ENCODE data around the gene PRSS33. TPM values are rescaled to one million over a fixed set of nuclear protein-coding genes. Genes with fewer than 3 reads are reported as not detected.

PRSS33 gene
- total and polyA plus RNA-seq, 2 of the 8 experiments (the other 6 are each of a cell fraction or from before 2014, with no cell fraction given), result 0.09 TPM; not detected in 1

DNA sequence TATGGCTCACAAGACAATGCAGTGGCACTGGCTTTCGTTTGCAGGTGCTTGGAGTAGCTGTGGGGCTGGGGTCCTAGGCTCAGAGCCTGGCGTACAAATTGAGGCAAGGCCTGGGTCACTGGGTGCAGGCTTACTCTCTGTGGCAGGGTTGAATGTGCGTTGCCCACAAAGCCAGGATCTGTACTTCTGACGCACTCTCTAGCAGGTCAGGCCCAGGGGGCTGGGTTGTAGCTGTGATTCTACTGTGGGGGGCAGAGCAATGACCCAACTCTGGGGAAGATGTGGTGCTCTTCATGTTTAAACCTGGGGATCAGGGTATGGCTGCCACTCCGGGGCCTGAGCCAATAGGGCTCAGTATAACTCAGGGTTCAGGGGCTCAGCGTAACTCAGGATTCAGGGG is 23.3 kb upstream of the PRSS33 start:
- Histone ChIP-seq H3K36me3 (ENCODE audit: control insufficient read depth in 2 of 4, insufficient read depth in 4 of 4, low read length in 3 of 4) (no peaks in the 10 kb centered on the region), H3K4me3 (ENCODE audit: extremely low read depth in 1 of 4, insufficient read depth in 2 of 4, low read depth in 3 of 4, low read length in 4 of 4) (no peak overlapping the region), H3K27me3 (replicated peaks in 1 of 4; ENCODE audit: control insufficient read depth in 3 of 4, extremely low read depth in 1 of 4, insufficient read depth in 3 of 4, low read length in 3 of 4) (0 out of 7 replicates have a peak, but pooled peaks cover 0 to 2% (median 0%) of the 10 kb centered on the region in 4 experiments), H2BK12ac (ENCODE audit: low read depth, low read length) (no peak overlapping the region), H4K20me1 (replicated peaks in 1 of 2; ENCODE audit: control insufficient read depth in 1 of 2, insufficient read depth in 2 of 2, low read length in 2 of 2) (peaks cover 0 to 2% of the 10 kb centered on the region in 2 experiments), H3K27ac (ENCODE audit: low read depth, low read length) (no peak overlapping the region), H2AFZ (ENCODE audit: low read length) (no peak overlapping the region), H4K8ac (ENCODE audit: extremely low read depth, insufficient read depth, low read length) (no peak overlapping the region), H3K23me2 (ENCODE audit: low read depth, low read length) (no peaks in the 10 kb centered on the region), H3K18ac (ENCODE audit: extremely low read depth, low read length) (no peak overlapping the region), H3K9ac (replicated peaks in 1 of 4; ENCODE audit: extremely low read depth in 1 of 4, low read depth in 3 of 4, low read length in 3 of 4) (no peak overlapping the region), H3K9me3 (ENCODE audit: insufficient read depth in 2 of 2, low read depth in 1 of 2, low read length in 1 of 2) (peaks cover 0 to 5% of the 10 kb centered on the region in 2 experiments; a peak in 1 of 4 replicates), H2BK120ac (replicated peaks; ENCODE audit: low read depth, low read length) (no peak overlapping the region), H3K4ac (replicated peaks; ENCODE audit: insufficient read length, low read depth, low read length) (no peak overlapping the region), H3K4me1 (replicated peaks in 1 of 4; ENCODE audit: control insufficient read depth in 3 of 4, insufficient read depth in 4 of 4, low read length in 3 of 4) (peaks cover 0 to 7% (median 1%) of the 10 kb centered on the region in 4 experiments; a peak in 2 of 7 replicates), H2BK5ac (ENCODE audit: low read depth, low read length) (no peak overlapping the region), H2AK5ac (ENCODE audit: low read depth, low read length) (no peak overlapping the region), H2BK15ac (ENCODE audit: low read length) (no peak overlapping the region), H4K5ac (ENCODE audit: insufficient read length, low read depth, low read length) (no peak overlapping the region), H4K91ac (replicated peaks; ENCODE audit: insufficient read length, low read length) (no peak overlapping the region), H3K4me2 (ENCODE audit: insufficient read depth in 1 of 2, low read depth in 2 of 2, low read length in 2 of 2) (no peak overlapping the region), H2BK20ac (ENCODE audit: low read length) (no peak overlapping the region), H3K79me1 (ENCODE audit: low read depth, low read length) (no peaks in the 10 kb centered on the region), H3K14ac (ENCODE audit: insufficient read length) (no peak overlapping the region), H3K56ac (replicated peaks; ENCODE audit: insufficient read length, low read depth, low read length) (no peak overlapping the region), H3K23ac (ENCODE audit: insufficient read length) (no peak overlapping the region), H3K79me2 (ENCODE audit: control insufficient read depth in 1 of 2, insufficient read depth in 2 of 2, low read length in 2 of 2) (no peaks in the 10 kb centered on the region)
- POLR2A ChIA-PET (ENCODE audit: partially characterized antibody), result interaction anchor here (1.0 to 2.0 kb wide), 3 partner anchors 33 to 60 kb away, joined by 3 to 9 read pairs (median 3); partner anchors contain the start of gene ELOB
- WGBS, 2 experiments (ENCODE audit: extremely low coverage in 1 of 2, insufficient coverage in 1 of 2, insufficient read length in 1 of 2, insufficient replicate concordance in 2 of 2, low coverage in 1 of 2, low lambda C conversion rate in 2 of 2, missing lambda C conversion rate in 1 of 2), result 86% methylated on average over 6 of the region's 6 CpGs; no CpG with 5 or more reads in 1 of the 2 experiments
- CTCF ChIA-PET (ENCODE audit: partially characterized antibody), result interaction anchor here (1.0 to 3.1 kb wide), 7 partner anchors 12 to 58 kb away, joined by 3 to 22 read pairs (median 4); partner anchors contain the start of gene PRSS41
- FAIRE-seq (no peak), DNase-seq (ENCODE audit: low read depth in 1 of 2, low spot score in 2 of 2) (no peak)
- TF ChIP-seq POU5F1 (IDR thresholded peaks at IDR 0.05; ENCODE audit: low read depth, low read length), result no peak
- no peak for TF ChIP-seq KDM5A (IDR thresholded peaks at IDR 0.05; ENCODE audit: low read length)
- no peak for TF ChIP-seq NRF1 (IDR thresholded peaks at IDR 0.05; ENCODE audit: low read depth, low read length)
- TF ChIP-seq RFX5 (IDR thresholded peaks at IDR 0.05; ENCODE audit: borderline replicate concordance, low read depth, low read length), result no peak
- TF ChIP-seq CBX8 (IDR thresholded peaks at IDR 0.05; ENCODE audit: borderline replicate concordance, low read depth, low read length), result no peak
- TF ChIP-seq JUN (IDR thresholded peaks at IDR 0.05; ENCODE audit: low read depth, low read length), result no peak
- TF ChIP-seq TEAD4 (IDR thresholded peaks at IDR 0.05; ENCODE audit: low read depth, low read length), result no peak
- TF ChIP-seq SAP30 (IDR thresholded peaks at IDR 0.05; ENCODE audit: insufficient read depth, insufficient replicate concordance, low read length), result no peak
- no peak for TF ChIP-seq ASH2L (IDR thresholded peaks at IDR 0.05; ENCODE audit: low read length)
- no peak for TF ChIP-seq HDAC2 (IDR thresholded peaks at IDR 0.05; ENCODE audit: borderline replicate concordance in 1 of 2, low read depth in 2 of 2, low read length in 2 of 2)
- TF ChIP-seq, protein P1, sequence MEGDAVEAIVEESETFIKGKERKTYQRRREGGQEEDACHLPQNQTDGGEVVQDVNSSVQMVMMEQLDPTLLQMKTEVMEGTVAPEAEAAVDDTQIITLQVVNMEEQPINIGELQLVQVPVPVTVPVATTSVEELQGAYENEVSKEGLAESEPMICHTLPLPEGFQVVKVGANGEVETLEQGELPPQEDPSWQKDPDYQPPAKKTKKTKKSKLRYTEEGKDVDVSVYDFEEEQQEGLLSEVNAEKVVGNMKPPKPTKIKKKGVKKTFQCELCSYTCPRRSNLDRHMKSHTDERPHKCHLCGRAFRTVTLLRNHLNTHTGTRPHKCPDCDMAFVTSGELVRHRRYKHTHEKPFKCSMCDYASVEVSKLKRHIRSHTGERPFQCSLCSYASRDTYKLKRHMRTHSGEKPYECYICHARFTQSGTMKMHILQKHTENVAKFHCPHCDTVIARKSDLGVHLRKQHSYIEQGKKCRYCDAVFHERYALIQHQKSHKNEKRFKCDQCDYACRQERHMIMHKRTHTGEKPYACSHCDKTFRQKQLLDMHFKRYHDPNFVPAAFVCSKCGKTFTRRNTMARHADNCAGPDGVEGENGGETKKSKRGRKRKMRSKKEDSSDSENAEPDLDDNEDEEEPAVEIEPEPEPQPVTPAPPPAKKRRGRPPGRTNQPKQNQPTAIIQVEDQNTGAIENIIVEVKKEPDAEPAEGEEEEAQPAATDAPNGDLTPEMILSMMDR (IDR thresholded peaks at IDR 0.05; ENCODE audit: control extremely low read depth in 1 of 3, insufficient read depth in 1 of 3, low read depth in 1 of 3, low read length in 3 of 3), result no peak
